Stimulated activated effector memory CD8-positive, alpha-beta T cell treated with anti-CD3 and anti-CD28 coated beads, Interleukin-12 subunit alpha, Interleukin-12 subunit beta, amount 100 ng/mL, for 72 hours (primary cell): ENCODE results near the gene INTU.

ENCODE experiments used
- ATAC-seq: fragments of 150-1000 bp; cut with Tn5 transposase; 2 replicates; pipeline ENCODE4 v1.10.0; 2021
- DNase-seq, 2 donors: peaks; one replicate each; pipeline ENCODE4 v3.0.0; 2021 to 2022; ENCODE audit warnings: low spot score in 2 of 2
- H3K27ac Mint-ChIP-seq: one replicate; pipeline ENCODE4 v1.8.0; 2022; ENCODE audit warnings: mild to moderate bottlenecking, mixed read lengths
- H3K36me3 Mint-ChIP-seq: one replicate; pipeline ENCODE4 v1.8.0; 2022; ENCODE audit warnings: mild to moderate bottlenecking, mixed read lengths
- H3K4me1 Mint-ChIP-seq: one replicate; pipeline ENCODE4 v1.8.0; 2022; ENCODE audit warnings: mixed read lengths
- H3K4me3 Mint-ChIP-seq: one replicate; pipeline ENCODE4 v1.8.0; 2022; ENCODE audit warnings: mild to moderate bottlenecking, mixed read lengths
- H3K9me3 Mint-ChIP-seq: one replicate; pipeline ENCODE4 v1.8.0; 2022; ENCODE audit warnings: mixed read lengths

INTU gene

GRCh38 chr4:127759893-127760292, 127.1 kb downstream of the INTU start:
- Mint-ChIP-seq H3K27ac (no peak overlapping the region), H3K4me3 (no peak overlapping the region), H3K36me3 (no peaks in the 10 kb centered on the region), H3K4me1 (no peaks in the 10 kb centered on the region), H3K9me3 (peaks cover 4% of the 10 kb centered on the region)
- DNase-seq (no peak), ATAC-seq (no peak)

DNA sequence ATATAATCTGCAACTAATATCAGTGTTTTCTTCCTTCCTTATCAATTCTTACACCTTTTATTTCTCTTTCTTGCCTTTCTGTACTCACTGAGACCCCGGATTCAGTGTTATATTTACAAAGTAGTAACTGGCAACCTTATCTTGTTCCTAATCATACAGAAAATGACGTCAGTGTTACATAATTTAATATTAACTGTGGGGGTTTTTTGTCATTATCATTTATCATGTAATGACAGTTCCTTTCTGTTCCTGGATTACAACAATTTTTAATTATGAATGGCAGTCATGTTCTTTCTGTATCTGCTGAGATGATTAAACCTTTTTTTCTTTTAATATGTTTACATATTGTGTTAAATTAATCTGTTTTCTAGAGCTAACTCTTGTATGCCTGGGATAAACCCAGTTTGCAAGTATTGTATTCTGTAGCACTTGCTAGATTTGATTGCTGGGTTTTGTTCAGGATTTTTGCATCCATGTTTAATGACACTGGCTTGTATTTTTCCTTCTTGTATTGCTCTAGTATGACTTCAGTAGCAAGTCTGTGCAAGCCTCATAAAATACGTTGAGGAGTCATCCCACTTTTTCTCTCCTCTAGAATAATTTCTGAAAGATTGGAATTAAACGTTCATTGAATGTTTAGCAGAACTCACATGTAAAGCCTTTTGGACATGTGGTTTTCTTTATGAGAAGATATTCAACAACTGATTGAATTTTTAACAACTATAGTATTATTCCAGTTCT, 138.9 kb downstream of the INTU start:
- Mint-ChIP-seq H3K27ac (no peak overlapping the region), H3K4me1 (no peaks in the 10 kb centered on the region), H3K4me3 (no peak overlapping the region), H3K9me3 (no peaks in the 10 kb centered on the region), H3K36me3 (no peaks in the 10 kb centered on the region)
- no peak for DNase-seq
- no peak for ATAC-seq

GRCh38 chr4:127772769-127773671, 140.3 kb downstream of the INTU start:
- H3K36me3 Mint-ChIP-seq, result no peaks in the 10 kb centered on the region
- ATAC-seq (no peak), DNase-seq (no peak)
- H3K4me3 Mint-ChIP-seq, result no peak overlapping the region
- H3K27ac Mint-ChIP-seq, result no peak overlapping the region
- no peaks in the 10 kb centered on the region for H3K9me3 Mint-ChIP-seq
- no peaks in the 10 kb centered on the region for H3K4me1 Mint-ChIP-seq

DNA sequence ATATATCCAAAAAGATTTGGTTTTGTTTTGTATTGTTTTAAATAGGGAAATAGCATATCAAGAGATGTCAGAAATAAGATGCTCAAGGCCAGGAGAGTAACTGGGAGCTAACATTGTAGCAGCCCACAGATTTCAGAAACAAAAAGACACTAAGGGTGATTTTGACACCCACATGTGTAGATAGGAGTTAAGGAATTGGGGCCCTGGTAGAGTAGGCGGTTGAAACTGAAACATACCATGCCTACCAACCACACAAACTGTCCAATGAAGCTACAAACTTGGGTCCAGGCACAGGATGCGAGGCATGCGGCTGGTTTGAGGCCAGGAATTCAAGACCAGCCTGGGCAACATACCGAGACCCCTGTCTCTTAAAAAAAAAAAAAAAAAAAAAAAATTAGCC, 143.1 kb downstream of the INTU start:
- DNase-seq (no peak), ATAC-seq (no peak)
- Mint-ChIP-seq H3K4me1 (no peaks in the 10 kb centered on the region), H3K36me3 (no peaks in the 10 kb centered on the region), H3K27ac (no peak overlapping the region), H3K9me3 (peaks cover under 1% of the 10 kb centered on the region), H3K4me3 (no peak overlapping the region)
